GM20000 (cell line): ENCODE measurements around the gene TBC1D1.

Experiments used
- DNase-seq: peaks from one replicate; pipeline ENCODE4 v3.0.0; 2012; ENCODE audit warnings: low spot score
- CTCF ChIP-seq: IDR thresholded peaks from 2 replicates; pipeline ENCODE4 v1.5.1; 2012; ENCODE audit warnings: mild to moderate bottlenecking, control low read depth; ENCODE audit errors: extremely low read depth, missing control alignments

TBC1D1 gene

GRCh38 chr4:37978248-37978924, 87.5 kb downstream of the TBC1D1 start:
- peak; percentile 44 for DNase-seq
- TF ChIP-seq CTCF = no peak

GRCh38 chr4:37980246-37980645, 89.4 kb downstream of the TBC1D1 start:
- TF ChIP-seq CTCF = no peak
- no peak for DNase-seq

GRCh38 chr4:37981425-37981824, 90.5 kb downstream of the TBC1D1 start:
- no peak for DNase-seq
- TF ChIP-seq CTCF = no peak

GRCh38 chr4:37981844-37982720, 91.2 kb downstream of the TBC1D1 start:
- no peak for DNase-seq
- TF ChIP-seq CTCF = no peak

GRCh38 chr4:37982736-37983135, 91.9 kb downstream of the TBC1D1 start:
- no peak for DNase-seq
- TF ChIP-seq CTCF = no peak

GRCh38 chr4:37983951-37984350, 93.1 kb downstream of the TBC1D1 start:
- DNase-seq = no peak
- no peak for TF ChIP-seq CTCF

GRCh38 chr4:37985730-37986275, 94.9 kb downstream of the TBC1D1 start:
- TF ChIP-seq CTCF = no peak
- DNase-seq = no peak
